Measurements from ENCODE around the gene TRIM61. TPM values are rescaled to one million over a fixed set of nuclear protein-coding genes. Genes with fewer than 3 reads are reported as not detected.
A peak's percentile ranks its signal among the peaks of the same experiment; 100 is the strongest.

Gene TRIM61
- total and polyA plus RNA-seq, 9 of the 15 experiments (the other 6 are each of a cell fraction or from before 2014, with no cell fraction given), result 0.07 to 0.92 (median 0.42) TPM

DNA sequence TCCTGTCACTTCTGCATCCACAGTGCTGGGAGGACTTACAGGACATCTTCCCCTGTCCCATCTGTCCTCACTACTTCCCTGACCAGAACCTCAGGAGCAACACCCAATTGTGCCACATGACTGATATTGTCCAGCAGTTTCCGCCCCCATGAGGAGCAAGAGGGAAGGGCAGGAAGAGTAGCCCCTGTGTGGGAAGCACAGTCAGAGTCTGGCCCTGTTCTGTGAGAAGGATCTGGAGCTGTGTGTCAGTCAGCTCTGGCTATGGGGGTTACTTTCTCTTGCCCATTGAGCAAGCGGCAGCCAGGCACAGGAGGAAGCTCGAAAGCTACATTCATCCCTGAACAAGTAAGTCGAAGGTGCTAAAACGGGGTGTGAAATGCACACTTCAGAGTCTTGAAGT lies 39.5 kb upstream of the TRIM61 start (continued):
- no peak for TF ChIP-seq TOE1 (IDR thresholded peaks at IDR 0.05; ENCODE audit: borderline replicate concordance)
- no peak for TF ChIP-seq TOE1 (CRISPR knock-in tag; IDR thresholded peaks at IDR 0.05; ENCODE audit: borderline replicate concordance, low read depth)
- no peak for TF ChIP-seq ESRRA (IDR thresholded peaks at IDR 0.05; ENCODE audit: borderline replicate concordance, low read depth)
- no peak for TF ChIP-seq NELFE (IDR thresholded peaks at IDR 0.05; ENCODE audit: insufficient read depth, insufficient read length)
- TF ChIP-seq, protein P1, sequence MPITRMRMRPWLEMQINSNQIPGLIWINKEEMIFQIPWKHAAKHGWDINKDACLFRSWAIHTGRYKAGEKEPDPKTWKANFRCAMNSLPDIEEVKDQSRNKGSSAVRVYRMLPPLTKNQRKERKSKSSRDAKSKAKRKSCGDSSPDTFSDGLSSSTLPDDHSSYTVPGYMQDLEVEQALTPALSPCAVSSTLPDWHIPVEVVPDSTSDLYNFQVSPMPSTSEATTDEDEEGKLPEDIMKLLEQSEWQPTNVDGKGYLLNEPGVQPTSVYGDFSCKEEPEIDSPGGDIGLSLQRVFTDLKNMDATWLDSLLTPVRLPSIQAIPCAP (CRISPR knock-in tag; IDR thresholded peaks at IDR 0.05; ENCODE audit: borderline replicate concordance), result no peak
- TF ChIP-seq MYNN (IDR thresholded peaks at IDR 0.05), result no peak
- no peak for TF ChIP-seq MYNN (CRISPR knock-in tag; IDR thresholded peaks at IDR 0.05)
- TF ChIP-seq PHF21A (IDR thresholded peaks at IDR 0.05; ENCODE audit: borderline replicate concordance, low read depth), result no peak
- TF ChIP-seq, protein P2, sequence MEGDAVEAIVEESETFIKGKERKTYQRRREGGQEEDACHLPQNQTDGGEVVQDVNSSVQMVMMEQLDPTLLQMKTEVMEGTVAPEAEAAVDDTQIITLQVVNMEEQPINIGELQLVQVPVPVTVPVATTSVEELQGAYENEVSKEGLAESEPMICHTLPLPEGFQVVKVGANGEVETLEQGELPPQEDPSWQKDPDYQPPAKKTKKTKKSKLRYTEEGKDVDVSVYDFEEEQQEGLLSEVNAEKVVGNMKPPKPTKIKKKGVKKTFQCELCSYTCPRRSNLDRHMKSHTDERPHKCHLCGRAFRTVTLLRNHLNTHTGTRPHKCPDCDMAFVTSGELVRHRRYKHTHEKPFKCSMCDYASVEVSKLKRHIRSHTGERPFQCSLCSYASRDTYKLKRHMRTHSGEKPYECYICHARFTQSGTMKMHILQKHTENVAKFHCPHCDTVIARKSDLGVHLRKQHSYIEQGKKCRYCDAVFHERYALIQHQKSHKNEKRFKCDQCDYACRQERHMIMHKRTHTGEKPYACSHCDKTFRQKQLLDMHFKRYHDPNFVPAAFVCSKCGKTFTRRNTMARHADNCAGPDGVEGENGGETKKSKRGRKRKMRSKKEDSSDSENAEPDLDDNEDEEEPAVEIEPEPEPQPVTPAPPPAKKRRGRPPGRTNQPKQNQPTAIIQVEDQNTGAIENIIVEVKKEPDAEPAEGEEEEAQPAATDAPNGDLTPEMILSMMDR (IDR thresholded peaks at IDR 0.05 in 2 of 3, conservative IDR thresholded peaks at IDR 0.05 in 1 of 3; ENCODE audit: insufficient read depth in 2 of 3, low read depth in 1 of 3, low read length in 3 of 3), result peak; percentile 45 to 58 (median 51)
- TF ChIP-seq, protein P3, sequence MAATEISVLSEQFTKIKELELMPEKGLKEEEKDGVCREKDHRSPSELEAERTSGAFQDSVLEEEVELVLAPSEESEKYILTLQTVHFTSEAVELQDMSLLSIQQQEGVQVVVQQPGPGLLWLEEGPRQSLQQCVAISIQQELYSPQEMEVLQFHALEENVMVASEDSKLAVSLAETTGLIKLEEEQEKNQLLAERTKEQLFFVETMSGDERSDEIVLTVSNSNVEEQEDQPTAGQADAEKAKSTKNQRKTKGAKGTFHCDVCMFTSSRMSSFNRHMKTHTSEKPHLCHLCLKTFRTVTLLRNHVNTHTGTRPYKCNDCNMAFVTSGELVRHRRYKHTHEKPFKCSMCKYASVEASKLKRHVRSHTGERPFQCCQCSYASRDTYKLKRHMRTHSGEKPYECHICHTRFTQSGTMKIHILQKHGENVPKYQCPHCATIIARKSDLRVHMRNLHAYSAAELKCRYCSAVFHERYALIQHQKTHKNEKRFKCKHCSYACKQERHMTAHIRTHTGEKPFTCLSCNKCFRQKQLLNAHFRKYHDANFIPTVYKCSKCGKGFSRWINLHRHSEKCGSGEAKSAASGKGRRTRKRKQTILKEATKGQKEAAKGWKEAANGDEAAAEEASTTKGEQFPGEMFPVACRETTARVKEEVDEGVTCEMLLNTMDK (IDR thresholded peaks at IDR 0.05; ENCODE audit: borderline replicate concordance, insufficient read depth, low read depth, low read length, poor library complexity, severe bottlenecking), result peak; percentile 38

Measured in K562 (cell line).